ENCODE results near the gene RAB18. TPM values are rescaled to one million over a fixed set of nuclear protein-coding genes. Genes with fewer than 3 reads are reported as not detected.

The RAB18 gene
- total and polyA plus RNA-seq, 10 of the 15 experiments (the other 5 are each of a cell fraction or from before 2014, with no cell fraction given), result 13.4 to 98.8 (median 42.1) TPM

- TF ChIP-seq ATF2 (IDR thresholded peaks at IDR 0.05; ENCODE audit: low read length) (no peak), HCFC1 (IDR thresholded peaks at IDR 0.05; ENCODE audit: low read length) (no peak), GABPA (IDR thresholded peaks at IDR 0.05; ENCODE audit: low read depth) (no peak)
Measured at GRCh38 chr10:27481486-27481885, 22.6 kb upstream of the RAB18 start (continued).

- WGBS (ENCODE audit: insufficient coverage, insufficient replicate concordance, low lambda C conversion rate, missing lambda C conversion rate), result 38% methylated on average over 10 of the region's 10 CpGs
- TF ChIP-seq CREB1 (IDR thresholded peaks at IDR 0.05; ENCODE audit: low read depth), result no peak
- TF ChIP-seq GABPA (IDR thresholded peaks at IDR 0.05; ENCODE audit: low read depth), result no peak
- no peak for TF ChIP-seq CUX1 (IDR thresholded peaks at IDR 0.05; ENCODE audit: insufficient replicate concordance, low read depth, low read length)
- no peak for TF ChIP-seq ZSCAN29 (IDR thresholded peaks at IDR 0.05)
- TF ChIP-seq SP1 (IDR thresholded peaks at IDR 0.05; ENCODE audit: low read depth, low read length), result no peak
- TF ChIP-seq NFXL1 (IDR thresholded peaks at IDR 0.05; ENCODE audit: borderline replicate concordance), result no peak
- ChIA-PET SMC1A (ENCODE audit: uncharacterized antibody, unreplicated experiment) (no interaction called here), CTCF (interaction anchor here (0.6 kb wide), 1 partner anchor 60 kb away, joined by 3 read pairs; no protein-coding TSS in a partner anchor), RAD21 (ENCODE audit: unreplicated experiment) (no interaction called here), POLR2A (no interaction called here)
- Histone ChIP-seq H3K4me3 (no peak overlapping the region), H3K4me1 (ENCODE audit: control insufficient read depth, insufficient read depth, low read length) (no peaks in the 10 kb centered on the region), H3K27ac (ENCODE audit: control insufficient read depth, insufficient read depth) (no peak overlapping the region), H3K9ac (ENCODE audit: control insufficient read depth, insufficient read depth, low read length) (no peak overlapping the region), H3K4me2 (ENCODE audit: control insufficient read depth, insufficient read depth) (no peak overlapping the region), H3K79me2 (ENCODE audit: control insufficient read depth, insufficient read depth, low read length) (no peaks in the 10 kb centered on the region), H3K9me3 (replicated peaks; ENCODE audit: control insufficient read depth, insufficient read depth, low read length) (no peaks in the 10 kb centered on the region), H2AFZ (ENCODE audit: control insufficient read depth, low read depth, low read length) (no peak overlapping the region), H3K27me3 (replicated peaks in 1 of 2; ENCODE audit: control insufficient read depth in 2 of 2, insufficient read depth in 2 of 2, low read length in 1 of 2) (no peaks in the 10 kb centered on the region; a peak in 1 of 4 replicates), H3K36me3 (ENCODE audit: control insufficient read depth in 2 of 2, insufficient read depth in 2 of 2, low read length in 1 of 2) (no peaks in the 10 kb centered on the region), H4K20me1 (ENCODE audit: control insufficient read depth, insufficient read depth) (no peaks in the 10 kb centered on the region)
- in situ Hi-C loops (cut with MboI), result no loop called here
- BruUV-seq (replicated peaks), result no TSS peak
- no peak for ATAC-seq
- intact Hi-C loops (cut with micrococcal nuclease; ENCODE audit: unreplicated experiment), result no loop called here
- no peak for FAIRE-seq
- DNase-seq (ENCODE audit: low read depth, low spot score), result no peak
Measured at GRCh38 chr10:27482984-27483956, 20.8 kb upstream of the RAB18 start.

Measured in GM12878 (cell line).